ENCODE results near the gene HAUS3.

DNA sequence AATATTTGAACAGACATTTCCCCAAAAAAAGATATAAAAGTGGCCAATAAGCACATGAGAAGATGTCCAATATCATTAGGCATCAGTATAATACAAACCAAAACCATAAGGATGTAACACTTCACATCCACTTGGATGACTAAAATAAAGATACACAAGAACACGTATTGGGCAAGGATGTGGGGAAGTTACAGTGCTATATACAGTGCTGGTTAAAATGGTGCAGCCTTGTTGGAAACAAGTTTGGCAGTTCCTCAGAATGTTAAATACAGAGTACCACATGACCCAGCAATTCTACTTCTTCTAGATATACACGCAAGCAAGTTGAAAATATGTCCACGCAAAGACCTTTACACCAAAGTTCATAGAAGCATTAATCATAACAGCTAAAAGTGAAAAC lies 58.9 kb downstream of the HAUS3 start:
- TF ChIP-seq, protein P1, sequence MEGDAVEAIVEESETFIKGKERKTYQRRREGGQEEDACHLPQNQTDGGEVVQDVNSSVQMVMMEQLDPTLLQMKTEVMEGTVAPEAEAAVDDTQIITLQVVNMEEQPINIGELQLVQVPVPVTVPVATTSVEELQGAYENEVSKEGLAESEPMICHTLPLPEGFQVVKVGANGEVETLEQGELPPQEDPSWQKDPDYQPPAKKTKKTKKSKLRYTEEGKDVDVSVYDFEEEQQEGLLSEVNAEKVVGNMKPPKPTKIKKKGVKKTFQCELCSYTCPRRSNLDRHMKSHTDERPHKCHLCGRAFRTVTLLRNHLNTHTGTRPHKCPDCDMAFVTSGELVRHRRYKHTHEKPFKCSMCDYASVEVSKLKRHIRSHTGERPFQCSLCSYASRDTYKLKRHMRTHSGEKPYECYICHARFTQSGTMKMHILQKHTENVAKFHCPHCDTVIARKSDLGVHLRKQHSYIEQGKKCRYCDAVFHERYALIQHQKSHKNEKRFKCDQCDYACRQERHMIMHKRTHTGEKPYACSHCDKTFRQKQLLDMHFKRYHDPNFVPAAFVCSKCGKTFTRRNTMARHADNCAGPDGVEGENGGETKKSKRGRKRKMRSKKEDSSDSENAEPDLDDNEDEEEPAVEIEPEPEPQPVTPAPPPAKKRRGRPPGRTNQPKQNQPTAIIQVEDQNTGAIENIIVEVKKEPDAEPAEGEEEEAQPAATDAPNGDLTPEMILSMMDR (IDR thresholded peaks at IDR 0.05; ENCODE audit: insufficient read depth, low read length) = no peak
- TF ChIP-seq GABPA (IDR thresholded peaks at IDR 0.05; ENCODE audit: low read depth) (no peak), POLR2AphosphoS5 (IDR thresholded peaks at IDR 0.05; ENCODE audit: low read depth) (no peak)
